ENCODE data around the gene RFFL.

DNA sequence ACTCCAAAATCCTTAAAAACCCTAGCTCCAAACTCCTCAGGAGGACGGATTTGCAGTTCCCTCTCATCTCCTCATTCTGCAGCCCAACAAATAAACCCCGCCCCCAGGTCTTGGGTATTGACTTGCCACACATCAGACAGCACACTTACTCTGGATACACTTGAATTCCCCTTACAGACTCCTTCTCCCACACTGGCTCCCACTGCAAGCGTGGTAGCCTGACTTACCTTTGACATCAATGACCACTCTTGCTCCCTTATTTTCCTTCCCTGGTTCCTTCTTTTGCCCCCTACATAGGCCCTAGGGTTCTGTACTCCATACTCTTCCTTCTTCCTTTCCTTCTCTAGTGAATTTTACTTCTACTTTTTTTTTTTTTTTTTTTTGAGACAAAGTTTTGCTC is 7.5 kb downstream of the RFFL start:
- TF ChIP-seq EZH2 (IDR thresholded peaks at IDR 0.05; ENCODE audit: borderline replicate concordance, insufficient read depth, low read depth, low read length, poor library complexity, severe bottlenecking) (no peak), CTCF (IDR thresholded peaks at IDR 0.05) (no peak)

Data from B cell (primary cell).